HG02759 (cell line): ENCODE measurements around the gene GGNBP2.
"Not testable (repeated sequence)": the region's sequence is repeated elsewhere in the genome, so short reads cannot be mapped to it uniquely, and the experiment has no call there.

Experiments used
- ATAC-seq: cut with Tn5 transposase; IDR thresholded peaks from one replicate; pipeline ENCODE4 v1.9.1; 2021; ENCODE audit warnings: mild to moderate bottlenecking, moderate library complexity; ENCODE audit not compliant: unreplicated experiment

Gene GGNBP2

DNA sequence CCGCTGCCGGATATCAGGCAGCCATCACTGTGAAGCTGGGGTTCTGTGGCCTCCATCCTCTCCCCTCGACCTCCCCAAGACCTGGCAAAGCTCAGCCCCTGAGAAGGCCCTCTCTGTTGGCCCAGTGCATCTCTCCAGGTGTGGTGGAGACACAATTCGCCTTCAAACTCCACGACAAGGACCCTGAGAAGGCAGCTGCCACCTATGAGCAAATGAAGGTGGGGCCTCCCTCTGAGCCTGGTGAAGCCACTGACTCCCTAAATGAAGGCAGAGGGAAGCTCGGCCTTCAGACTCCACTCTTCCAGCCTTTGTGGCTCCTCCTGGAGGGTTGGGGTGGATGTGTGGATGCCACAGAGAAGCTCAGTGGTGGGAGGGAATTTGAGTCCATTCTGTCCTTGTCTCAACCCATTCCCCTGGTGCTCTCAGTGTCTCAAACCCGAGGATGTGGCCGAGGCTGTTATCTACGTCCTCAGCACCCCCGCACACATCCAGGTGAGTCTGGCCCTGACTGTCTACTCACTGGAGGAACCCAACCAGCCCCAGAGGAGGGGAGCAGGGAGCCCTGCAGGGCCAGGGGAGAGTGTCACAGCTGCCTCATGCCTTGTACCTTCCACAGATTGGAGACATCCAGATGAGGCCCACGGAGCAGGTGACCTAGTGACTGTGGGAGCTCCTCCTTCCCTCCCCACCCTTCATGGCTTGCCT, 55.0 kb downstream of the GGNBP2 start:
- no peak for ATAC-seq

DNA sequence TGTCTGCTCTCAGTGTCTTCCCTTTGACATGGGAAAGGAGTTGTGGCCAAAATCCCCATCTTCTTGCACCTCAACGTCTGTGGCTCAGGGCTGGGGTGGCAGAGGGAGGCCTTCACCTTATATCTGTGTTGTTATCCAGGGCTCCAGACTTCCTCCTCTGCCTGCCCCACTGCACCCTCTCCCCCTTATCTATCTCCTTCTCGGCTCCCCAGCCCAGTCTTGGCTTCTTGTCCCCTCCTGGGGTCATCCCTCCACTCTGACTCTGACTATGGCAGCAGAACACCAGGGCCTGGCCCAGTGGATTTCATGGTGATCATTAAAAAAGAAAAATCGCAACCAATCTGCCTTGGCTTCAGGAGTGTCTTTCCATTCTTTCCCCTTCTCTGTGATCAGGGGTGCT, 55.7 kb downstream of the GGNBP2 start:
- no peak for ATAC-seq

DNA sequence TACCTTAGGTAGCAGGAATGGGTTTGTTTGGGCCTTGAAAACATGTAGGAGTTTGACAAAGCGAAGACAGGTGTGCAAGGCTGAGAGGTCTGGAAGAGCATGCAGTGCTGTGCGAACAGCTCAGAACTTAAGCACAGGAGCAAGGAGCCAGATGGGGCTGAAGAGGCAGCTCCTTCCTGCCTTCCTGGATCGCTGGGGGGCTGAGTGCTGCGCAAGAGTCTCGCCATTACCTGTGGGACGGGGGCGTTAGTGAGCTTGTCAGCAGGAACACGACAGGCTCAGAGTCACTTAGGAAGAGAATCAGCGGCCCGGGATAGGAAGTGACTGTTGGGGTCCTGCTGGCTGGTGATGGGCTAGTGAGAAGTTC, 56.2 kb downstream of the GGNBP2 start:
- ATAC-seq: no peak

DNA sequence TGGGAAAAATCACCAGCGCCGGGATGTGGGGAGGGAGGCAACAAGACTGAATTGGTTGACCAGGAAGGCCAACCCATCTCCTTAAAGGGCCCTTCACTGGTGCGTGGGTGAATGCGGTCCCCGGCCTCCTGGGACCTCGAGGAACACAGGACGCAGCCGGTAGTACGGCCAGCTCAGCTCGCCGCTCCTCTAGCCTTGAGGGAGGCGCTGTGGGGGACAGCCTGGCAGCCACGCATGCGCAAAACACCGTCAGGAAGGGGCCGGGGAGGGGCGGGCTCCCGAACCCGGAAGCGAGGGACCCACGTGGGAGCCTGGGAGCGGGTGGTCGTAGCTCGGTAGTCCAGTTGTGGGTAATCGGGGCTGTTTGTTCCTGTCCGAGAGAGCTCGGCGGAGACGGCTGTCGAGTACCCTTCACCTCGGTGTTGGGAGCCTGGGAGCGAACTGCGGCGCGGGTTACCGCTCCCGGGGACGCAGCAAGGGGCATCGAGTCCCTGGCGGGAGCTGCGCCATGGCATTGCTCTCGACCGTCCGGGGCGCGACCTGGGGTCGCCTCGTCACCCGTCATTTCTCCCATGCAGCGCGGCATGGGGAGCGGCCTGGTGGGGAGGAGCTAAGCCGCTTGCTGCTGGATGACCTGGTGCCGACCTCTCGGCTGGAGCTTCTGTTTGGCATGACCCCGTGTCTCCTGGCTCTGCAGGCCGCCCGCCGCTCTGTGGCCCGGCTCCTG, 56.7 kb downstream of the GGNBP2 start, which contains the start of gene MRM1:
MRM1 (plus strand) TSS at position 281 of the 727 bp plus-strand sequence; CDS start at position 509, 228 bp downstream.
- ATAC-seq: peak; percentile 86

DNA sequence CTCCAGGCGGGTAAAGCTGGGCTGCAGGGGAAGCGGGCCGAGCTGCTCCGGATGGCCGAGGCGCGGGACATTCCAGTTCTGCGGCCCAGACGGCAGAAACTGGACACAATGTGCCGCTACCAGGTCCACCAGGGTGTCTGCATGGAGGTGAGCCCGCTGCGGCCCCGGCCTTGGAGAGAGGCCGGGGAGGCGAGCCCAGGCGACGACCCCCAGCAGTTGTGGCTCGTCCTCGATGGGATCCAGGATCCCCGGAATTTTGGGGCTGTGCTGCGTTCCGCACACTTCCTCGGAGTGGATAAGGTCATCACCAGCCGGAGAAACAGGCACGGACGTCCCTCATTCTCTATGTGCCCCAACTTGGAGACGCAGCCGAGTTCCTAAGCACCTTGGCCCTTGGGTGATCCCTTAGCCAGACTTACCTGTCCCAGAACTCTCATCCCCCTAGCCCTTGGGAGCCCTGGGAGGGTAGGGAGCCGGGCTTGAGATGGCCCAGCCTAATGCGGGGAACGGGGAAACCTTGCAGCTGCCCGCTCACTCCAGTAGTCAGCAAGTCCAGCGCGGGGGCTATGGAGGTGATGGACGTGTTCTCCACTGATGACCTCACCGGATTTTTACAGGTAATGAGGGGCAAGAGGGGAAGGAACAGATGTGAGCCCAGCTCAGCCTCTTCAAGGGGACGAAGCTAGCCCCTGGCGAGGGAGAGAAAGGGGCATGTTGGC, 57.5 kb downstream of the GGNBP2 start:
- ATAC-seq: peak; percentile 24

DNA sequence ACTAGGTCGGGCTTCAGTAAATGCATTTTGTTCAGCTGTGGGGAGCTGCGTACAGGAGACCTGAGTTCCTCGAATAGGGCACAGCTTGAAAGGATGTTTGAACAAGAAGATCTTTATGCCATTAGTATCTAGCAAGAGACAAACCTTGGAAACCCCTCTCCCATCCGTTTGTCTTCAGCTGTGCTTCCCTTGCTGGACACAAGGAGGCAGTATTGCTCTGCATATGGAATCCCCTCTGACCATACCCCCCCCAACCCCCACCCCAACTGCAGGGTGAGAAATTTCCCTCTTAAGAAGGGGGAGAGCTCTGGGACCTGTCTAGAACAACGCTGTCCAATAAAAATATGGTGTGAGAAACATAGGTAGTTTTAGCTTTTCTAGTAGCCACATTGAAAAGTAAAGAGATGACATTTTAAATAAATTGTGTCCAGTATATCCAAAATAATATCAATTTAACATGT, 58.2 kb downstream of the GGNBP2 start:
- no peak for ATAC-seq

DNA sequence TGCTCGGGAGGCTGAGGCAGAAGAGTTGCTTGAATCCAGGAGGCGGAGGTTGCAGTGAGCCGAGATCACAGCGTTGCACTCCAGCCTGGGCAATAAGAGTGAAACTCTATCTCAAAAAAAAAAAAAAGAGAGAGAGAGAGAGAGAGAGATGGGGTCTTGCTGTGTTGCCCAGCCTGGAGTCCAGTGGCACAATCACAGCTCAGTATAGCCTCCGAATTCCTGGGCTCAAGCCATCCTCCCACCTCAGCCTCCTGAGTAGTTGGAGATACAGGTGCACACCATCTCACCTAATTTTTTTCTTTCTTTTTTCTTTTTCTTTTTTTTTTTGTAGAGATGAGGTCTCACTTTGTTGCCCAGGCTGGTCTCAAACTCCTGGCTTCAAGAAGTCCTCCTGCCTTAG, 60.3 kb downstream of the GGNBP2 start:
- ATAC-seq: not testable (repeated sequence)

DNA sequence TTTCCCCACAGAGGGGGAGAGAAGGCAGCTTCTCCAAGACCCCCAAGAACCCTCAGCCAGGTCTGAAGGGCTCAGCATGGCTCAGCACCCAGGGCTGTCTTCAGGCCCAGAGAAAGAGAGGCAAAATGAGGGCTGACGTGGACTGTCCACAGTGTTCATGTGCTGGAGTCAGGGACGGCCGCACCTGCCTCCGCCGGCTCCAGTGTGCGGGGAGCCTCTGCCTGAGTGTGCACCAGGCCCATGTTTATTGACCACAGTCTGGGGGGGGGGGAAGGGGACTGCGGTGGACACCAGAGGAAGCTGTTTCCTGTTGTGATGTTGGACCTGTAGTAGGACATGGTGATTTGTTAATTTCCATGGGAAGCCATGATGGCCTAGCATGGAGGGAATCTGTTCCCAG, 63.6 kb downstream of the GGNBP2 start:
- no peak for ATAC-seq

DNA sequence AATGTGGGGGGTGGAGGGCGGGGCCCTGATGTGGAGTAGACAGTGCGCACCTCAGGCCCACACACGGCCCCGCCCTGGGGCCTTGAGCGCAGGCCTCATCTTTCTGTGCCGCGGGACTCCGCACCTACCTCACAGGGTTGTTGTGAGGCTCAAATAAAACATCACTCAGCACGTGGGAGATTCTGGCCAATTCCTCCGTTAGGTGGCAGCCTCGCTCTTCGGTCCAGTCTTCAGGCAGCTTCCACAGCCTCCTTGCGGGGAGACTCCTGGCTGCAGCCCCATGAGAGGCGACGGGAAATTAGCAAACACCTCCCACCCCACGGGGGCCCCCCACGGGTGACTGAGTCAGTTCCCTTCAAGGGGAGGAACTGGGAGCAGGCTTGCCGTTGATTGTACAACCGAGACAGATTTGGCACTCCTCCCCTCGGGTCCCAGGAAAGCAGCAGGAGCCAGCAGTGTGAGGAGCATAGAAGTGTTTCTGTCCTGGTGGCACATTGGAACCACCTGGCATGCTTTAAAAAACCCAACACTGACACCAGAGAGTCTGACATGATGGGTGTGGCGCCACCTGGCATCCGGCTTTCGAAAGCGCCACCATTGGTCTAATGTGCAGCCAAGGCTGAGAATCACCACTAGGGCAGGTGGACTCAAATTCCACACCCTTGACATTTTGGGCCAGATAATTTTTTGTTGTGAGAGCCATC, 64.2 kb downstream of the GGNBP2 start:
- no peak for ATAC-seq

DNA sequence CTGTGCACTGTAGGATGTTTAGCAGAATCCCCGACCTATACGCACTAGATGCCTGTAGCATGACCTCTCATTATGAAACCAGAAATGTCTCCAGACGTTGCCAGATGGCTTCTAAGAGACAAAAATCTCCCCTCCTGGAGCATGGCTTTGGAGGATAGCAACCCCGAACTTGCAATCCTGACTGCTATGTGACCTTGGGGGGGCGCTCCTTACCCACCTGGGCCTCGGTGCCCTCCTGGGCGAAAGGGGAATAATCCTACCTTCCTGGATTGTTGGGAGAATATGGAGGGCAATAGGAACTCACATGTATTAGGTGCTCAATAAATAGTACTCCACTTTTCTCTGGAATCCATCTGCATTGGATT, 64.8 kb downstream of the GGNBP2 start:
- ATAC-seq: no peak

DNA sequence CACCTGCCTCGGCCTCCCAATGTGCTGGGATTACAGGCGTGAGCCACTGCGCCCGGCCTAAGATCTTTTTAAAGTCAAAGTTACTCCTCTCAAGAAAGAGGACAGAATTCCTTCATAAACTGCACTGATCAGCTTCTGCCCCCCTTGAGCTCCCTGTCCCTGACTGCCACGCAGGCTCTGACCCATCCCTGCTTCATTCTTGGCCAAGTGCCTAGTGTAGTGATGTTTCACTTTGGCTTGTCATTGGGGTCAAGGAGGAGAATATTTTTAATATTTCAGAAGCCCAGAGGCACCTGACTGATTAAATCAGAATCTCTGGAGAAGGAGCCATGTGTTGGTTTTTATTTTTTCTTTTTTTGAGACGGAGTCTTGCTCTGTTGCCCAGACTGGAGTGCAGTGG, 65.8 kb downstream of the GGNBP2 start:
- ATAC-seq: no peak

DNA sequence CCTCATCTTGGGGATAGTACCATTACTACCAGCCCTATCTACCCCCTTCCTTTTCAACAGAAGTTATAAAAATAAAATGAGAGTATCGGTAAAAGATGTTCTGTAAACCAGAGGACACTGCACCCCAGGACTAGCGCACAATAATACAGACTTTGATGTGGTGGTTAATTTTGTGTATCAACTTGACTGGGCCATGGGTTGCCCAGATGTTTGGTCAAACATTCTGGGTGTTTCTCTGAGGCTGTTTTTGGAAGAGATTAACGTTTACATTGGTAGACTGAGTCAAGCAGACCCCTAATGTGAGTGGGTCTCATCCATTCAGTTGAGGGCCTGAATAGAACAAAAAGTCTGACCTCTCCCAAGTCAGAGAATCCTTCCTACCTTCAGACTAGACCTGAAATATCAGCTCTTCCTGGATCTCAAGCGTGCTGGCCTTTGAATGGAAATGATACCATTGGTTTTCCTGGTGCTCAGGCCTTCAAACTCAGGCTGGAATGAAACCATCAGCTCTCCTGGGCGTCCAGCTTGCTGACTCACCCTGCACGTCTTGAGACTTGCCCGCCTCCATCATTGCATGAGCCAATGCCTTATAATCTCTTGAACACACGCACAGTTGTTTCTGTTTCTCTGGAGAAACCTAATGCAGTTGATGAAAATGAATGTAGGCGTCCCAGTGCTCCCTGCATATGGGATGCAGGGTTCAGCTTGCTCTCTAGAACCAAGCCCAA, 66.8 kb downstream of the GGNBP2 start:
- ATAC-seq: no peak

DNA sequence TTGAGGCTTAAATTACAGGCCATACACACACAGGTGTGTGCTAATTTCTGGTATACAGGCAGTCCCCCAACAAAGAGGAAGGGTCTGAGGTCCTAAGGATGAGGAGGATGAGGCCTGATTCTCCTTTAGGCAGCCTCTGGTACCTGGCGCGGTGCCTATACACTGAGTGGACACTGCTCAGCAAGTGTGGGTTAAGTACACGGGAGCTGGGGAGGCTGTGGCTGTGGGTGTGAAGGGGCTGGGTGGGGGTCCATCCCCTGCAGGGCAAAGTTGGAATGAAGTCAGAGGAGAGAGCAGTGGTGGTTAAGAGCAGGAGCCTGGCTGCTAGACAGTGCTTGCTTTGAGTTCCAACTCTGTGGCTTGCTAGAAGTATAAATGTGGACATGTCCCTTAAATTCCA, 67.6 kb downstream of the GGNBP2 start:
- ATAC-seq: no peak

DNA sequence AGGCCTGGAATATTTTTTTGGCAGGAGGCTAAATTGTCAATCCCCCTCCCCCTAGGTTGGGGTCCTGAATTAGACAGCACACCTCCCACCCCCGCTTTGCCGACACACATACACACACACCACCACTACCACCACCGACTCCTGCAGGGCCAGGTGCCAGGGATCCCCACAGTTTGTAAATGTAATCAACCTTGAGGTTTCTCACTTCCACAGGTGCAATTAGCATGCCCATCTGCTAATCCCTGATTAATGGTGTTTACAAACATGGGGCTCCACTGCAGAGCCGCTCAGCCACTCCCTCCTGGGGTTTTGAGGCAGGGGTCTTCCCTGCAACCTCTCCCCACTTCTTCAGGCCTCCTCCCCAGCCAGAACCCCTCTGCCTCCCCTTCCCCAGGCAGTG, 68.4 kb downstream of the GGNBP2 start:
- no peak for ATAC-seq

DNA sequence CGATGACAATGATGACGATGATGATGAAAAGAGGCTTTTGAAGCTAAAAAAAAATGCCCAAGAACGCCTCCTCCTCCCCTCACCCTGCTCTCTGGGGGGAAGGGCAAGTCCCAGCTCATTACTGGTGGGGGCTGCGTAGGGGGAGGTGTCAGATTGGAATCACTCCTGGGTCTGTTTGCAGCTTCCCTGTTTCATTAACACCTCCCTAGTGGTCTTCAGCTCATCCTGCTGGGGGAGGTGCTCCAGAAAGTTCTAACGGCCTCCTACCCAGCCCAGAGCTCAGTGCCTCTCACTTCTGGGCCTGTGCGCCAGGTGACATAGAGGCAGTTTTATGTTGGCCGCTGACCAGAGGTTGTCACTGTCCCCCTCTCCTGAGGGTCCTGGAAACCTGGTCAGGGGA, 69.4 kb downstream of the GGNBP2 start:
- no peak for ATAC-seq

DNA sequence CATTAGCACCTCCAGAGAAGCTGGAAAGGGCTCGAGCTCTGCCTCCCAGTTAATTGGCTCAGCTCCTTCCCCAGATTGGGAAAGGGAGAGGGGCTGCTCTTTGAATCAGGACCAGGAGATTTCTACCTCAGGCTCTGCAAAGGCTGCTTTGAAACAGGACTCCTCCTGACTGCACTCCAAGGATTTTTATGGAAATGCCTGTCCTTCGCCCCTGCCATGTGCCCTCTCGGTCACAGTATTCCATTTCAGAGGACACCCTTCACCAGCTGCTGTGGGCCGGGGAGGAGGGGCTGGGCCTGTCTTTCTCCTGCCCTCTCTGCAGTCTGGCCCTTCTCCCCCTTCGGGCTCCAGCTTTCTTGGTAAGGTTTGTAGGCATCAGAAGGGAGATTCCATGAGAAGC, 70.2 kb downstream of the GGNBP2 start:
- no peak for ATAC-seq

DNA sequence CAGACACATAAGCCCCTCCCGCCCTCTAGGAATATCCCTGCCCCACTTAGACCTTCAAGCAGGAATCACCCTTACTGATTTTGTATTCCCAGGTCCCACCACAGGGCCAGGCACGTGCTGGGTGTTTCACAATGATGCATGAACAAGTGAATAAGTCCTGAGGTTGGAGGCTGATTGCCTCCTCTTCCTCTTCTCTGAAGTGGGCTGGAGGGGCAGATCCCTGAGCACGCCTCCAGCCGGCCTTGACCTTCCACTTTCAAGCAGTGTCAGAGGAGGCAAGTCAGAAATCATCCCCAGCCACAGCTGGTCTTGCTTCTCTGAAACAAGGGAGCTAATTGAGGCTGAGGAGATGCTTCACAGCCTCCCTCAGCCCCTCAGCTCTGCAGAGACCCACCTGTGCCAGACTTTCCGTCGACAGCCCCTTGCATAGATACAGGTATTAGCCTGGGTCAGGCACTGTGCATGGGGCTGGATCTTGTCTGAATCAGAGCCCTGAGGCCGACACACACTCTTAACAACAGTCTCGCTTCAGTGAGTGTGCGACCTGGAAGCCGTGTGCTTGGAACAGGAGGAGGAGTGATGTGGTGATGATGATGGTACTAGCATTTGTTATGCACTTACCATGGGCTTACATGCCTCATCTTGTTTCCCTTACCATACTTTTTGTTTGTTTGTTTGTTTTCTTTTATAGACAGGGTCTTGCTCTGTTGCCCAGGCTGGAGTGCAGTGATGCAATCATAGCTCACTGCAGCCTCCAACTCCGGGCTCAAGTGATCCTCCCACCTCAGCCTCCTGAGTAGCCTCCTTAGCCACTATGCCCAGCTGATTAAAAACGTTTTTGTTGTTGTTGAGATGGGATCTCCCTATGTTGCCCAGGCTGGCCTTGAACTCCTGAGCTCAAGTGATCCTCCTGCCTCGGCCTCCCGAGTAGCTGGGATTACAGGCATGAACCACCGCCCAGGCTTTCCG, 71.6 kb downstream of the GGNBP2 start:
- ATAC-seq: no peak

DNA sequence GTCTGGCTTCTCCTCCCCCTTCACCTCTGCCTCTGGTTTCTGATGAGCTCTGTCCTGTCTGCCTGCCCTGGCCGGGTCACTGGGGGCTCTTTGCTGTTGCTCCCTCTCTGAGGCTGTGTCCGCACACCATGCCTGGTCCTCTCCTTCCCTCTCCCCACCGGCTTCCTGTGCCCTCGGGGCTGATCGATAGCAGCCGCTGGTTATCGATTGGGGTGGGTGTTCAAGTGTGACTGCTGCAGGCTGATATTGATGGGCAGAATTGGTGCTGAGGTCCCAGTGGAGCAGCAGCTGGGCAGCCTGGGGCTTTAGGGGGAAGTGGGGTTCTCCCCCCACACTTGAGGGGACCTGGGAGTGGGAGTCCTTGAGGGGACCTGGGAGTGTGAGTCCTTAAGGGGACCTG, 73.1 kb downstream of the GGNBP2 start:
- no peak for ATAC-seq

DNA sequence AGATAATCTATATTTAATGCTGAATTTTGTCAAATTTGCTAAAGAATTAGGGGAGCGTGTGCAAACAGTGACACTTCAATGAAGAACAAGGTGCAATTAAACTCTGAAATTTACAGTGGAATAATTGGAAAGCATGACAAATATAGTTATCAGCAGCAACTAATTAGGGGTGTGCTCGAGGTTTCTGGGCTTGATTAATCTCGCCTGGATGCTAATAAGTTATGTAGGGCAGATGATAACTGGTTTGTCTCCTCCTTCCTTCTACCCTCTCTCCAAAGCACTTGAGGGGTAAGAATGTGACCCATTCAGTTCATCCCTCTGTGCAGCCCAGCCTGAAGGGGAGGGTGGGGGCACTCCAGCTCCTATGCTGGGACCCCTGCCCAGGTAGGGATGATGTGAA, 78.6 kb downstream of the GGNBP2 start:
- ATAC-seq: no peak

DNA sequence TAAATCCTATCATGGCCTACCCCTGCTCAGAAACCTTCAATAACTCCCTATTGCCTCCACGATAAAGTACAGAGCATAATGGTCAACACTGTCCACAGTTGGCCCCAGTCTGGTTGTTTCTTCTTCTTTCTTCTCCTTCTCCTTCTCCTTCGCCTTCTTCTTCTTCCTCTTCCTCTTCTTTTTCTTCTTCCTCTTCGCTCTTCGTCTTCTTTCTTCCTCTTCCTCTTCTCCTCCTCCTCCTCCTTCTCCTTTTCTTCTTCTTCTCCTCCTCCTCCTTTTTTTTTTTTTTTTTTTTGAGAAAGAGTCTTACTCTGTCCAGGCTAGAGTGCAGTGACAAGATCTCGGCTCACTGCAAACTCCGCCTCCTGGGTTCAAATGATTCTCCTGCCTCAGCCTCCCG, 80.5 kb downstream of the GGNBP2 start:
- no peak for ATAC-seq
